Activated gamma-delta T cell treated with Interleukin-2 at 50 U/mL for 16 hours (primary cell): ENCODE data around the gene RAP1GAP2.

Experiments
- DNase-seq: peaks from one replicate; pipeline ENCODE4 v3.0.0-alpha.2; 2020

Gene RAP1GAP2

GRCh38 chr17:2854143-2855055 is 58.2 kb downstream of the RAP1GAP2 start:
- DNase-seq = no peak

- DNase-seq = no peak
Observed at GRCh38 chr17:2855063-2855600, 58.9 kb downstream of the RAP1GAP2 start.

GRCh38 chr17:2856727-2857126 is 60.5 kb downstream of the RAP1GAP2 start:
- DNase-seq = no peak

- no peak for DNase-seq
Observed at GRCh38 chr17:2860045-2860444, 63.8 kb downstream of the RAP1GAP2 start.

- DNase-seq = no peak
Observed at GRCh38 chr17:2860883-2861282, 64.6 kb downstream of the RAP1GAP2 start.

GRCh38 chr17:2862197-2862596 is 66.0 kb downstream of the RAP1GAP2 start:
- no peak for DNase-seq

- no peak for DNase-seq
Observed at GRCh38 chr17:2863204-2863603, 67.0 kb downstream of the RAP1GAP2 start.

- no peak for DNase-seq
Observed at GRCh38 chr17:2865228-2865627, 69.0 kb downstream of the RAP1GAP2 start.

- no peak for DNase-seq
Observed at GRCh38 chr17:2867441-2868424, 71.5 kb downstream of the RAP1GAP2 start.

GRCh38 chr17:2869604-2870003 is 73.4 kb downstream of the RAP1GAP2 start:
- DNase-seq = no peak

- no peak for DNase-seq
Observed at GRCh38 chr17:2871205-2871604, 75.0 kb downstream of the RAP1GAP2 start.

- no peak for DNase-seq
Observed at GRCh38 chr17:2871720-2872119, 75.5 kb downstream of the RAP1GAP2 start.

GRCh38 chr17:2872282-2872681 is 76.0 kb downstream of the RAP1GAP2 start:
- no peak for DNase-seq

- DNase-seq = no peak
Observed at GRCh38 chr17:2874189-2874686, 78.0 kb downstream of the RAP1GAP2 start.

- DNase-seq = no peak
Observed at GRCh38 chr17:2875608-2876007, 79.4 kb downstream of the RAP1GAP2 start.

- DNase-seq = no peak
Observed at GRCh38 chr17:2876467-2876866, 80.2 kb downstream of the RAP1GAP2 start.

GRCh38 chr17:2878751-2879254 is 82.6 kb downstream of the RAP1GAP2 start:
- DNase-seq = no peak

GRCh38 chr17:2880050-2880449 is 83.8 kb downstream of the RAP1GAP2 start:
- DNase-seq = no peak

GRCh38 chr17:2881295-2881694 is 85.1 kb downstream of the RAP1GAP2 start:
- DNase-seq = no peak

- no peak for DNase-seq
Observed at GRCh38 chr17:2883544-2884213, 87.4 kb downstream of the RAP1GAP2 start.

GRCh38 chr17:2885733-2886132 is 89.5 kb downstream of the RAP1GAP2 start:
- no peak for DNase-seq

GRCh38 chr17:2888326-2888725 is 92.1 kb downstream of the RAP1GAP2 start:
- DNase-seq = no peak
